Activated naive CD4-positive, alpha-beta T cell treated with anti-CD3 and anti-CD28 coated beads, Interleukin-2, amount 10 ng/mL, durations not matched to agents 7 days and 5 days (primary cell): ENCODE measurements around the gene USP36.

Experiments
- CTCF ChIA-PET: fragments of 350-600 bp; sonication (Branson Sonifier 250); formaldehyde crosslinking; loops from one replicate; lab custom pipeline; 2021; ENCODE audit warnings: antibody characterized with exemption; lab: Charles Lee
- DNase-seq: peaks from one replicate; pipeline ENCODE4 v3.0.0-alpha.2; 2020
- H3K27ac Mint-ChIP-seq: one replicate; pipeline ENCODE4 v1.8.0; 2021; ENCODE audit warnings: mild to moderate bottlenecking, moderate library complexity, mixed read lengths
- H3K27me3 Mint-ChIP-seq: one replicate; pipeline ENCODE4 v1.8.0; 2021; ENCODE audit warnings: mild to moderate bottlenecking, mixed read lengths
- H3K36me3 Mint-ChIP-seq: one replicate; pipeline ENCODE4 v1.8.0; 2021; ENCODE audit warnings: mixed read lengths
- H3K4me1 Mint-ChIP-seq: one replicate; pipeline ENCODE4 v1.8.0; 2021; ENCODE audit warnings: mixed read lengths
- H3K4me3 Mint-ChIP-seq: one replicate; pipeline ENCODE4 v1.8.0; 2021; ENCODE audit warnings: mild to moderate bottlenecking, moderate library complexity, mixed read lengths
- H3K9me3 Mint-ChIP-seq: one replicate; pipeline ENCODE4 v1.8.0; 2021; ENCODE audit warnings: mixed read lengths

USP36 gene

GRCh38 chr17:78805301-78805700 is 35.3 kb downstream of the USP36 start:
- Mint-ChIP-seq H3K36me3 (peaks cover 68% of the 10 kb centered on the region), H3K27me3 (no peaks in the 10 kb centered on the region), H3K4me3 (no peak overlapping the region), H3K4me1 (peaks cover 59% of the 10 kb centered on the region), H3K9me3 (no peaks in the 10 kb centered on the region), H3K27ac (peak overlapping the region; percentile 83)
- DNase-seq, result peak; percentile 52
- CTCF ChIA-PET, result interaction anchor here (1.0 kb wide), 1 partner anchor 9 kb away, joined by 3 read pairs; no protein-coding TSS in a partner anchor

GRCh38 chr17:78804777-78805176 is 35.8 kb downstream of the USP36 start:
- Mint-ChIP-seq H3K9me3 (no peaks in the 10 kb centered on the region), H3K36me3 (peaks cover 67% of the 10 kb centered on the region), H3K27ac (peak overlapping the region; percentile 83), H3K27me3 (no peaks in the 10 kb centered on the region), H3K4me3 (no peak overlapping the region), H3K4me1 (peaks cover 63% of the 10 kb centered on the region)
- CTCF ChIA-PET, result interaction anchor here (1.0 kb wide), 1 partner anchor 10 kb away, joined by 3 read pairs; no protein-coding TSS in a partner anchor
- no peak for DNase-seq

GRCh38 chr17:78803186-78803845 is 37.3 kb downstream of the USP36 start:
- H3K9me3 Mint-ChIP-seq, result no peaks in the 10 kb centered on the region
- H3K4me1 Mint-ChIP-seq, result peaks cover 74% of the 10 kb centered on the region
- peak overlapping the region; percentile 68 for H3K4me3 Mint-ChIP-seq
- CTCF ChIA-PET, result interaction anchor here (1.0 kb wide), 1 partner anchor 39 kb away, joined by 3 read pairs; no protein-coding TSS in a partner anchor
- no peaks in the 10 kb centered on the region for H3K27me3 Mint-ChIP-seq
- H3K27ac Mint-ChIP-seq, result peak overlapping the region; percentile 84
- peaks cover 67% of the 10 kb centered on the region for H3K36me3 Mint-ChIP-seq
- DNase-seq, result no peak

DNA sequence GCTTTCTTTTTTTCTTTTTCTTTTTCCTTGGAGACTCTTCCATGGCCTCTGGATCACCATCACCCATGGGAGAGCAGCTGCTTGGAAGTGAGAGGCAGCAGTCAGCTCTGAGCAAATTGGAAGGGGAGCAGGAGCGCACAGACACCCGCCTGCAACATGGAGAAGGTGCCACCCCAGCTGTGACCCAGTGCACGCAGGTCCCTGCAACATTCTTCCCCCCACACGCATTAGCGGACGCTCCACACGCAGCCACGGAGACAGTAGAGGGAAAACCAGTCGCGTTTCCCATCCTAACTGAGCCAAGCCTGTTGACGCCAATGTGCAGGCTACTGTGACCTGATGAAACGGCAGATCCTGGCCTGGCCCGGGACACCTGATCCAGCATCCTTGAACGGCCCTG is 38.2 kb downstream of the USP36 start:
- CTCF ChIA-PET, result no interaction called here
- H3K27me3 Mint-ChIP-seq, result no peaks in the 10 kb centered on the region
- H3K4me1 Mint-ChIP-seq, result peaks cover 73% of the 10 kb centered on the region
- H3K36me3 Mint-ChIP-seq, result peaks cover 71% of the 10 kb centered on the region
- H3K27ac Mint-ChIP-seq, result peak overlapping the region; percentile 33
- peak overlapping the region; percentile 15 for H3K4me3 Mint-ChIP-seq
- H3K9me3 Mint-ChIP-seq, result no peaks in the 10 kb centered on the region
- DNase-seq, result no peak

DNA sequence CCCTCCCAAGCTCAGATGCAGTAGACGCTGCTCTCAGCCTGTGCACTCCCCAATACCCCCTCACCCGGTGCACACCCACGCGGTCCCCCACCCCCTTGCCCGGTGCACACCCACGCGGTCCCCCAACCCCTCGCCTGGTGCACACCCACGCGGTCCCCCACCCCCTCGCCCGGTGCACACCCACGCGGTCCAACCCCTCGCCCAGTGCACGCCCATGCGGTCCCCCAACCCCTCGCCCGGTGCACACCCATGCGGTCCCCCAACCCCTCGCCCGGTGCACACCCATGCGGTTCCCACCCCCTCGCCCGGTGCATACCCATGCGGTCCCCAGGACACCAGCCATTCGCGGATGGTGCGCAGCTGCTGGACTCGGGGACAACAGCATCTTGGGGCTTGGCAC is 38.6 kb downstream of the USP36 start:
- Mint-ChIP-seq H3K4me1 (peaks cover 71% of the 10 kb centered on the region), H3K4me3 (peak overlapping the region; percentile 15), H3K9me3 (no peaks in the 10 kb centered on the region), H3K27me3 (no peaks in the 10 kb centered on the region), H3K36me3 (peaks cover 69% of the 10 kb centered on the region), H3K27ac (no peak overlapping the region)
- CTCF ChIA-PET, result no interaction called here
- no peak for DNase-seq

- Mint-ChIP-seq H3K27me3 (no peaks in the 10 kb centered on the region), H3K27ac (peak overlapping the region; percentile 28), H3K36me3 (peaks cover 70% of the 10 kb centered on the region), H3K4me3 (no peak overlapping the region), H3K9me3 (no peaks in the 10 kb centered on the region), H3K4me1 (peaks cover 67% of the 10 kb centered on the region)
- CTCF ChIA-PET, result interaction anchor here (0.6 to 1.8 kb wide), 4 partner anchors 8 to 373 kb away, joined by 3 to 4 read pairs (median 4); no protein-coding TSS in a partner anchor
- DNase-seq, result no peak
These were observed 40.3 kb downstream of the USP36 start for GRCh38 chr17:78800132-78800931.

- no peaks in the 10 kb centered on the region for H3K27me3 Mint-ChIP-seq
- peaks cover 64% of the 10 kb centered on the region for H3K4me1 Mint-ChIP-seq
- H3K36me3 Mint-ChIP-seq, result peaks cover 74% of the 10 kb centered on the region
- H3K27ac Mint-ChIP-seq, result peak overlapping the region; percentile 85
- CTCF ChIA-PET, result interaction anchor here (0.6 to 1.8 kb wide), 8 partner anchors 9 to 302 kb away, joined by 3 to 4 read pairs (median 3); no protein-coding TSS in a partner anchor
- peak; percentile 47 for DNase-seq
- H3K9me3 Mint-ChIP-seq, result no peaks in the 10 kb centered on the region
- no peak overlapping the region for H3K4me3 Mint-ChIP-seq
These were observed 41.7 kb downstream of the USP36 start for GRCh38 chr17:78798695-78799559.

DNA sequence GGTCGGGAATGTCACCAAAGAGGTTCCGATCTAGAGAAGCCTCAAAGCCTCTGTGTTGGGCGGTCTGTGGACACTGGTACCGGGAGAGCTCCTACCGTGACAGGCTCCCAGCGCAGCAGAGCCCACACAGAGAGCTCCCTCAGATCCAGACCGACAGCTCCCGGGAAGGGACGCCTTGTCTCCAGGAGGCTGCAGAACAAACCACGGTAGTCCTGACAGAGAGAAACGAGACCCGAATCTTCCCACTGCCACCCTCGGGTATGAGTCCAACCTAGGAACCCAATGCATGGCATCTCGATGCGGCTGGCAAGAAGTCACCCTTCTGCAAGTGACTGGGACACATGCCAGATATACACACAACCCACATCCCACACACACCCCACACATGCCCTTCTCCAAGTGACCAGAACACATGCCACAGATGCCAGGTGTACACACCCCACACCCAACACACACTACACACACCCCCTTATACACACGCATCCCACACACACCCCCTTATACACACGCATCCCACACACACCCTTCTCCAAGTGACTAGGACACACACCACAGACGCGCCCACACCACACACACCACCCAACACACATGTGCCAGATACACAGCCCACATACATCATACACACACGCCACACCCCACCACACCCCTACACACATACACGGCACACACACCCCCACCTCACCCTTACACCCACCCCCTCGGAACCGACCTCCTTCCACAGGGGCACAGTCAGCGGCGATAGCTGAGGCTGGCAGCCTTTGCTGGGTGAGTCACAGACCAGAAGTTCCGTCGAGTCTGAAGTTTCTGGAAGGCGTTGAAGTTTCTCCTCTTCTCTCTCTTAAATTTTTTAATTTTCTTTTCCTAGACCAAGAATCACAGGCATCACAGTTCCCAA is 42.7 kb downstream of the USP36 start:
- peaks cover 59% of the 10 kb centered on the region for H3K4me1 Mint-ChIP-seq
- no peaks in the 10 kb centered on the region for H3K27me3 Mint-ChIP-seq
- H3K27ac Mint-ChIP-seq, result peak overlapping the region; percentile 45
- CTCF ChIA-PET, result interaction anchor here (0.6 to 1.8 kb wide), 5 partner anchors 8 to 301 kb away, joined by 3 to 4 read pairs (median 3); no protein-coding TSS in a partner anchor
- no peak for DNase-seq
- peaks cover 70% of the 10 kb centered on the region for H3K36me3 Mint-ChIP-seq
- no peaks in the 10 kb centered on the region for H3K9me3 Mint-ChIP-seq
- H3K4me3 Mint-ChIP-seq, result no peak overlapping the region

- H3K4me3 Mint-ChIP-seq, result no peak overlapping the region
- H3K27me3 Mint-ChIP-seq, result no peaks in the 10 kb centered on the region
- H3K36me3 Mint-ChIP-seq, result peaks cover 69% of the 10 kb centered on the region
- H3K9me3 Mint-ChIP-seq, result no peaks in the 10 kb centered on the region
- H3K4me1 Mint-ChIP-seq, result peaks cover 53% of the 10 kb centered on the region
- CTCF ChIA-PET, result no interaction called here
- DNase-seq, result no peak
- H3K27ac Mint-ChIP-seq, result no peak overlapping the region
These were observed 43.4 kb downstream of the USP36 start for GRCh38 chr17:78797213-78797612.

DNA sequence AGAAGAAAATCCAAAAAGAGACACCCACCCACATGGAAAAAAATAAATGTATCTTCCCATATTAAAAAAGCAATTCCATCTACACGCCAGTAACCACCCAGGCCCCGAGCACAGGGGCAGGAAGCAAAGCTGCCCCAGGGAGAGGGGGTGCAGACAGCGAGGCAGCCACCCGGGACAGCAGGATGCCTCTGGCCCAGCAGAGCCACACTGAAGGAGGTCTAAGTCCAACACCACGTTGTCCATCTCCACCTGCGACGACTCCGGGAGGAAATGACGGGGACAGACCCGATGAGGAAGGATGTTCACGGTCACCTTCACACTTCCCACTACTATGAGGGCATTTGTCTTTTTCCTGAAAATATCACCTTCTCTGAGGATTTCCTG is 44.1 kb downstream of the USP36 start:
- Mint-ChIP-seq H3K9me3 (no peaks in the 10 kb centered on the region), H3K36me3 (peaks cover 72% of the 10 kb centered on the region), H3K4me3 (no peak overlapping the region), H3K4me1 (peaks cover 54% of the 10 kb centered on the region), H3K27ac (peak overlapping the region; percentile 4), H3K27me3 (no peaks in the 10 kb centered on the region)
- CTCF ChIA-PET, result no interaction called here
- DNase-seq, result no peak

- H3K4me1 Mint-ChIP-seq, result peaks cover 51% of the 10 kb centered on the region
- no peaks in the 10 kb centered on the region for H3K27me3 Mint-ChIP-seq
- H3K36me3 Mint-ChIP-seq, result peaks cover 71% of the 10 kb centered on the region
- no peaks in the 10 kb centered on the region for H3K9me3 Mint-ChIP-seq
- no peak overlapping the region for H3K4me3 Mint-ChIP-seq
- peak overlapping the region; percentile 4 for H3K27ac Mint-ChIP-seq
- DNase-seq, result no peak
- CTCF ChIA-PET, result no interaction called here
These were observed 44.6 kb downstream of the USP36 start for GRCh38 chr17:78795861-78796516.

DNA sequence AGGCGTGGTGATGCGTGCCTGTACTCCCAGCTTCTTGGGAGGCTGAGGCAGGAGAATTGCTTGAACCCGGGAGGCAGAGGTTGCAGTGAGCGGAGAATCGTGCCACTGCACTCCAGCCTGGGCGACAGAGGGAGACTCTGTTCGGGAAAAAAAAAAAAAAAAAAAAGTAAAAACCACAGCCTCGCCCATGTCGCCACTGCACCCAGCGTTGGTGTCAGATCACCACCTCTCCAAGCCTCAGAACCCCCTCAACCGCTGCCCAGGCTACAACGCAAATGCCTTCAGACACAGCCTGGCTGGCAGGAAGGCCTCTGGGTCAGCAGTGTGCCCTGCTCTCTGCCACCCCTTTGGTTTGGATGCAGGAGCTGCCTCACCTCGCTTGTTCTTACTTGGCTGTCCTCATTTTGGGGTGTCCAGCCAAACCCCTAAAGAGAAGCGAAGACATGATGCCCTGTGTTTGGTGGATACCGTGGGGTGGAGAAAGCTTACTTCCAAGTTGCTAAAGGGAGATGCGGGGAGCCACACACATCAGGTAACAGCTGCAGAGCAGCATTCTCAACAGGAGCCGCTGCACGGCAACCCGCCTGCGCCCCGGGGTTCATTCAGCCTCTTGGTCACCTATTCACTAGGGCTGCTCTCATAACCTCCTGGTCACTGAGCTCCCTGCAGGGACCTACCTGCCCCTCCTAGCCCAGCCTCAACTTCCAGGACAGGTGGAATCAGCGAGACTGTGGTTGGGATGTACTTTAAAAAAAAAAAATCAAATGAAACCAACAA is 45.6 kb downstream of the USP36 start:
- Mint-ChIP-seq H3K9me3 (no peaks in the 10 kb centered on the region), H3K27ac (peak overlapping the region; percentile 72), H3K36me3 (peaks cover 69% of the 10 kb centered on the region), H3K4me3 (no peak overlapping the region), H3K27me3 (no peaks in the 10 kb centered on the region), H3K4me1 (peaks cover 54% of the 10 kb centered on the region)
- DNase-seq, result no peak
- CTCF ChIA-PET, result no interaction called here
